ENCODE data around the gene KHDC3L.
A peak's percentile ranks its signal among the peaks of the same experiment; 100 is the strongest.

KHDC3L gene

GRCh38 chr6:73362358-73362757, at the start of gene KHDC3L:
TSS of gene KHDC3L (plus strand) at chr6:73362658. CDS start at chr6:73362730, 72 bp downstream.
- DNase-seq (ENCODE audit: insufficient read length, low spot score) (no peak), FAIRE-seq (no peak)
- TF ChIP-seq POLR2A (IDR thresholded peaks at IDR 0.05; ENCODE audit: low read depth, low read length) = no peak

- FAIRE-seq = no peak
- DNase-seq (ENCODE audit: insufficient read length, low spot score) = no peak
These were observed 47.6 kb upstream of the KHDC3L start for GRCh38 chr6:73314577-73315492.

GRCh38 chr6:73323323-73323722, 39.1 kb upstream of the KHDC3L start:
- no peak for TF ChIP-seq POLR2A (IDR thresholded peaks at IDR 0.05; ENCODE audit: low read depth, low read length)
- DNase-seq (ENCODE audit: insufficient read length, low spot score) = no peak
- FAIRE-seq = no peak

More at GRCh38 chr6:73314577-73315492, 47.6 kb upstream of the KHDC3L start:
- TF ChIP-seq POLR2A (IDR thresholded peaks at IDR 0.05; ENCODE audit: low read depth, low read length) = no peak

GRCh38 chr6:73325656-73326055, 36.8 kb upstream of the KHDC3L start:
- DNase-seq (ENCODE audit: insufficient read length, low spot score) (no peak), FAIRE-seq (no peak)
- TF ChIP-seq POLR2A (IDR thresholded peaks at IDR 0.05; ENCODE audit: low read depth, low read length) = no peak

GRCh38 chr6:73328790-73329189, 33.7 kb upstream of the KHDC3L start:
- FAIRE-seq (no peak), DNase-seq (ENCODE audit: insufficient read length, low spot score) (no peak)
- no peak for TF ChIP-seq POLR2A (IDR thresholded peaks at IDR 0.05; ENCODE audit: low read depth, low read length)

GRCh38 chr6:73329201-73329600, 33.3 kb upstream of the KHDC3L start:
- TF ChIP-seq POLR2A (IDR thresholded peaks at IDR 0.05; ENCODE audit: low read depth, low read length) = no peak
- FAIRE-seq (no peak), DNase-seq (ENCODE audit: insufficient read length, low spot score) (no peak)

GRCh38 chr6:73339340-73339739, 23.1 kb upstream of the KHDC3L start:
- TF ChIP-seq POLR2A (IDR thresholded peaks at IDR 0.05; ENCODE audit: low read depth, low read length) = no peak
- peak; percentile 50 for FAIRE-seq

GRCh38 chr6:73340048-73340447, 22.4 kb upstream of the KHDC3L start:
- FAIRE-seq (peak; percentile 74), DNase-seq (ENCODE audit: insufficient read length, low spot score) (no peak)
- TF ChIP-seq POLR2A (IDR thresholded peaks at IDR 0.05; ENCODE audit: low read depth, low read length) = no peak

More at GRCh38 chr6:73339340-73339739, 23.1 kb upstream of the KHDC3L start:
- DNase-seq (ENCODE audit: insufficient read length, low spot score) = peak; percentile 65

- FAIRE-seq (no peak), DNase-seq (ENCODE audit: insufficient read length, low spot score) (no peak)
- no peak for TF ChIP-seq POLR2A (IDR thresholded peaks at IDR 0.05; ENCODE audit: low read depth, low read length)
These were observed 21.1 kb upstream of the KHDC3L start for GRCh38 chr6:73341335-73341734.

GRCh38 chr6:73342174-73342573, 20.3 kb upstream of the KHDC3L start:
- no peak for FAIRE-seq
- no peak for DNase-seq (ENCODE audit: insufficient read length, low spot score)
- TF ChIP-seq POLR2A (IDR thresholded peaks at IDR 0.05; ENCODE audit: low read depth, low read length) = no peak

GRCh38 chr6:73343164-73343563, 19.3 kb upstream of the KHDC3L start:
- DNase-seq (ENCODE audit: insufficient read length, low spot score) = no peak
- no peak for FAIRE-seq
- no peak for TF ChIP-seq POLR2A (IDR thresholded peaks at IDR 0.05; ENCODE audit: low read depth, low read length)

- TF ChIP-seq POLR2A (IDR thresholded peaks at IDR 0.05; ENCODE audit: low read depth, low read length) = no peak
- FAIRE-seq (no peak), DNase-seq (ENCODE audit: insufficient read length, low spot score) (no peak)
These were observed 13.8 kb upstream of the KHDC3L start for GRCh38 chr6:73348550-73349204.

- FAIRE-seq (no peak), DNase-seq (ENCODE audit: insufficient read length, low spot score) (no peak)
- TF ChIP-seq POLR2A (IDR thresholded peaks at IDR 0.05; ENCODE audit: low read depth, low read length) = no peak
These were observed 13.1 kb upstream of the KHDC3L start for GRCh38 chr6:73349311-73349710.

Data from H54 (cell line).